ENCODE measurements around the gene ARMC8. TPM values are rescaled to one million over a fixed set of nuclear protein-coding genes. Genes with fewer than 3 reads are reported as not detected.

ARMC8 gene
- polyA plus RNA-seq, 2 of the 4 experiments (the other 2 are of a cell fraction) = 25.6 to 45.7 TPM

DNA sequence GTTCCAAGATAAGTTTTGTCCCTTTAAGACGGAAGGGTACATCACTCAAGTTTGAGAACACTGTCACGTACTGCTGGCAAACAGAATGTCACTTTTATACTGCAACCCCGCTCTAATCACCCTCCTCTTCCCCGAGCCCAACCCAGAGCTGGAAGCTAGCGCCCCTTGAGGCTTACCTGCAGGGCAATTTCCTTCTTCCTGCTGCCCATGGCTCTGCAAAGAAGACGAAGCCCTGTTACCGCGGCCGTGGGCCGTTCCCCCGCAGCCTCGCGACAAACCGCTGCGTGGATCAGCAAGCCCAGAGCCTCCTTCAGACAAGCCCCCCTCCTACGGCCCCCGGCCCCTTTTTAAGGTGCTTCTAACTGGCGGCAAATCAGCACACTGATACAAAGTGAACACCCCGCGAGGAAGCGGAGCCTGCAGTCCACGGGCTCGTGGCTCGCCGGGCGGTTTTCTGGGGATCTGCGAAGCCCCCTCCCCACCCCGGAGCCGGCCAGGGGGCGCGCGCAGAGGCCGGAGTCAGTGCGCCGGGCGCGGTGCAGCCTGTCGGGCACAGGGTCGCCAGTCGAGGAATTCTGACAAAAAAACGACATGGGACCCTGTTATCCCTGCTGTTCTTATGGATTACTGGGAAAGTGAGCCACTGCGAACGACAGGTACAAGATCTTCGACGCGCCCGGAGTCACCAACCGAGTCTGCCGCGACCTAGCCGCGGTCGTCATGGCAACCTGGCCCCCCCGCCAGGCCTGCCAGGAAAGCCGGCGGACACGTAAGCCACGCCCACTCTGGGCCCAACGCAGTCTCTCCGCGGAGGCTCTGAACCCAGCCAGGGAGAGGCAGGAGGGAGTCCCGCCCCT lies 142.3 kb downstream of the ARMC8 start, which contains the start of gene NME9 (continued):
- TF ChIP-seq RAD21 (conservative IDR thresholded peaks at IDR 0.05 in 1 of 2, IDR thresholded peaks at IDR 0.05 in 1 of 2) (peak in 1 of 2 experiments; percentile 42; a peak in 2 of 5 replicates), RCOR1 (IDR thresholded peaks at IDR 0.05; ENCODE audit: low read depth, low read length) (no peak), MAFK (IDR thresholded peaks at IDR 0.05; ENCODE audit: partially characterized antibody) (no peak), ZFP36 (IDR thresholded peaks at IDR 0.05; ENCODE audit: borderline replicate concordance, partially characterized antibody) (no peak), POLR2AphosphoS2 (conservative IDR thresholded peaks at IDR 0.05; ENCODE audit: low read length) (no peak), HDAC2 (IDR thresholded peaks at IDR 0.05) (no peak), ZC3H11A (IDR thresholded peaks at IDR 0.05) (no peak), MAZ (IDR thresholded peaks at IDR 0.05; ENCODE audit: borderline replicate concordance, low read depth, low read length) (no peak), MYC (IDR thresholded peaks at IDR 0.05; ENCODE audit: borderline replicate concordance, low read length) (no peak), PHF8 (IDR thresholded peaks at IDR 0.05; ENCODE audit: borderline replicate concordance, low read depth) (no peak), SMC3 (IDR thresholded peaks at IDR 0.05) (no peak), FOSB (CRISPR knock-in tag; IDR thresholded peaks at IDR 0.05) (no peak), KDM1A (IDR thresholded peaks at IDR 0.05; ENCODE audit: low read depth) (no peak), NFE2L2 (conservative IDR thresholded peaks at IDR 0.05; ENCODE audit: low read length) (no peak), REST (IDR thresholded peaks at IDR 0.05) (0 out of 2 replicates have a peak, but pooled peaks have one; percentile 17), EHMT2 (IDR thresholded peaks at IDR 0.05; ENCODE audit: low read depth) (no peak), FOSL2 (IDR thresholded peaks at IDR 0.05) (no peak), FOSL2 (CRISPR knock-in tag; IDR thresholded peaks at IDR 0.05) (no peak), HOXA7 (CRISPR knock-in tag; IDR thresholded peaks at IDR 0.05) (no peak), NR3C1 (IDR thresholded peaks at IDR 0.05) (no peak), KDM5A (IDR thresholded peaks at IDR 0.05) (no peak), GATA3 (IDR thresholded peaks at IDR 0.05; ENCODE audit: borderline replicate concordance) (no peak), SREBF2 (IDR thresholded peaks at IDR 0.05) (no peak), TP53 (CRISPR knock-in tag; IDR thresholded peaks at IDR 0.05) (no peak), POLR2A (IDR thresholded peaks at IDR 0.05; ENCODE audit: low read length) (no peak), EP300 (IDR thresholded peaks at IDR 0.05) (no peak), CEBPB (IDR thresholded peaks at IDR 0.05) (no peak), HOXB13 (CRISPR knock-in tag; IDR thresholded peaks at IDR 0.05; ENCODE audit: low read depth) (no peak)
- TF ChIP-seq, protein P1, sequence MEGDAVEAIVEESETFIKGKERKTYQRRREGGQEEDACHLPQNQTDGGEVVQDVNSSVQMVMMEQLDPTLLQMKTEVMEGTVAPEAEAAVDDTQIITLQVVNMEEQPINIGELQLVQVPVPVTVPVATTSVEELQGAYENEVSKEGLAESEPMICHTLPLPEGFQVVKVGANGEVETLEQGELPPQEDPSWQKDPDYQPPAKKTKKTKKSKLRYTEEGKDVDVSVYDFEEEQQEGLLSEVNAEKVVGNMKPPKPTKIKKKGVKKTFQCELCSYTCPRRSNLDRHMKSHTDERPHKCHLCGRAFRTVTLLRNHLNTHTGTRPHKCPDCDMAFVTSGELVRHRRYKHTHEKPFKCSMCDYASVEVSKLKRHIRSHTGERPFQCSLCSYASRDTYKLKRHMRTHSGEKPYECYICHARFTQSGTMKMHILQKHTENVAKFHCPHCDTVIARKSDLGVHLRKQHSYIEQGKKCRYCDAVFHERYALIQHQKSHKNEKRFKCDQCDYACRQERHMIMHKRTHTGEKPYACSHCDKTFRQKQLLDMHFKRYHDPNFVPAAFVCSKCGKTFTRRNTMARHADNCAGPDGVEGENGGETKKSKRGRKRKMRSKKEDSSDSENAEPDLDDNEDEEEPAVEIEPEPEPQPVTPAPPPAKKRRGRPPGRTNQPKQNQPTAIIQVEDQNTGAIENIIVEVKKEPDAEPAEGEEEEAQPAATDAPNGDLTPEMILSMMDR (IDR thresholded peaks at IDR 0.05) = peak; percentile 48
- TF ChIP-seq, protein P2, sequence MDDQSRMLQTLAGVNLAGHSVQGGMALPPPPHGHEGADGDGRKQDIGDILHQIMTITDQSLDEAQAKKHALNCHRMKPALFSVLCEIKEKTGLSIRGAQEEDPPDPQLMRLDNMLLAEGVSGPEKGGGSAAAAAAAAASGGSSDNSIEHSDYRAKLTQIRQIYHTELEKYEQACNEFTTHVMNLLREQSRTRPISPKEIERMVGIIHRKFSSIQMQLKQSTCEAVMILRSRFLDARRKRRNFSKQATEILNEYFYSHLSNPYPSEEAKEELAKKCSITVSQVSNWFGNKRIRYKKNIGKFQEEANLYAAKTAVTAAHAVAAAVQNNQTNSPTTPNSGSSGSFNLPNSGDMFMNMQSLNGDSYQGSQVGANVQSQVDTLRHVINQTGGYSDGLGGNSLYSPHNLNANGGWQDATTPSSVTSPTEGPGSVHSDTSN (IDR thresholded peaks at IDR 0.05) = no peak
- TF ChIP-seq, protein P3, sequence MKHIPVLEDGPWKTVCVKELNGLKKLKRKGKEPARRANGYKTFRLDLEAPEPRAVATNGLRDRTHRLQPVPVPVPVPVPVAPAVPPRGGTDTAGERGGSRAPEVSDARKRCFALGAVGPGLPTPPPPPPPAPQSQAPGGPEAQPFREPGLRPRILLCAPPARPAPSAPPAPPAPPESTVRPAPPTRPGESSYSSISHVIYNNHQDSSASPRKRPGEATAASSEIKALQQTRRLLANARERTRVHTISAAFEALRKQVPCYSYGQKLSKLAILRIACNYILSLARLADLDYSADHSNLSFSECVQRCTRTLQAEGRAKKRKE (CRISPR knock-in tag; IDR thresholded peaks at IDR 0.05; ENCODE audit: low read depth) = no peak
